Measurements from ENCODE around the gene LCP2.

DNA sequence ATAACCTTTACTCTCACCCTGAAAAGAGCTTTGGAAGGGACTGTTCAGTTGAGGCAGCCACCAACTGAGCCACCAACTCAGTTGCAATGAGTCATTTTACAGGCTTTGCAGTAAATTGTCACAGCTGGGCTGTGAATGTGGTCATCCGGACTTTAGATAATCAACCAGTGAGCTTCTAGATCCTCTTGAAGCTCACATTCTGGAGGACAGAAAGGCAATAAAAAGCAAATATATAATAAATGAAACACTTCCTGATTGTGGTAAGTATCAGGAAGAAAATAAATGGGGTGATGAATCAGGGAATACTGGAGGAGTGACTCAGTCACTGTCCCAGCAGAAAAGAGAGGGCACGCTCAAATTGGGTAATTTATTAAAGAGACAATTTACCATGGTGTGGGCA, 78.0 kb downstream of the LCP2 start:
- TF ChIP-seq, protein P1, sequence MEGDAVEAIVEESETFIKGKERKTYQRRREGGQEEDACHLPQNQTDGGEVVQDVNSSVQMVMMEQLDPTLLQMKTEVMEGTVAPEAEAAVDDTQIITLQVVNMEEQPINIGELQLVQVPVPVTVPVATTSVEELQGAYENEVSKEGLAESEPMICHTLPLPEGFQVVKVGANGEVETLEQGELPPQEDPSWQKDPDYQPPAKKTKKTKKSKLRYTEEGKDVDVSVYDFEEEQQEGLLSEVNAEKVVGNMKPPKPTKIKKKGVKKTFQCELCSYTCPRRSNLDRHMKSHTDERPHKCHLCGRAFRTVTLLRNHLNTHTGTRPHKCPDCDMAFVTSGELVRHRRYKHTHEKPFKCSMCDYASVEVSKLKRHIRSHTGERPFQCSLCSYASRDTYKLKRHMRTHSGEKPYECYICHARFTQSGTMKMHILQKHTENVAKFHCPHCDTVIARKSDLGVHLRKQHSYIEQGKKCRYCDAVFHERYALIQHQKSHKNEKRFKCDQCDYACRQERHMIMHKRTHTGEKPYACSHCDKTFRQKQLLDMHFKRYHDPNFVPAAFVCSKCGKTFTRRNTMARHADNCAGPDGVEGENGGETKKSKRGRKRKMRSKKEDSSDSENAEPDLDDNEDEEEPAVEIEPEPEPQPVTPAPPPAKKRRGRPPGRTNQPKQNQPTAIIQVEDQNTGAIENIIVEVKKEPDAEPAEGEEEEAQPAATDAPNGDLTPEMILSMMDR (IDR thresholded peaks at IDR 0.05), result no peak
- TF ChIP-seq EZH2 (IDR thresholded peaks at IDR 0.05), result no peak
